Right cardiac atrium (tissue), 5 donors: ENCODE results near the gene CERK. TPM values are rescaled to one million over a fixed set of nuclear protein-coding genes. Genes with fewer than 3 reads are reported as not detected.
A peak's percentile ranks its signal among the peaks of the same experiment; 100 is the strongest.

Experiments used
- ATAC-seq, 2 donors: fragments of 200-7000 bp; cut with Tn5 transposase; one replicate each; pipeline versions ENCODE4 v1.8.0 to v1.9.1; 2020; ENCODE audit warnings: moderate library complexity in 2 of 2, mild to moderate bottlenecking in 1 of 2
- DNase-seq, 3 donors: peaks; one replicate each; pipeline ENCODE4 v3.0.0-alpha.2; 2020
- H3K27ac ChIP-seq: one replicate; pipeline ENCODE4 v1.5.1; 2013; ENCODE audit warnings: mild to moderate bottlenecking, low read length, control low read depth, moderate library complexity
- H3K27me3 ChIP-seq: one replicate; pipeline ENCODE4 v1.6.1; 2013; ENCODE audit not compliant: control insufficient read depth, insufficient read depth
- H3K4me1 ChIP-seq: one replicate; pipeline ENCODE4 v1.6.1; 2013; ENCODE audit warnings: low read length; ENCODE audit not compliant: control insufficient read depth, insufficient read depth
- H3K4me3 ChIP-seq: one replicate; pipeline ENCODE4 v1.5.1; 2013; ENCODE audit warnings: low read length, control low read depth
- H3K9me3 ChIP-seq: one replicate; pipeline ENCODE4 v1.6.1; 2013; ENCODE audit warnings: low read length; ENCODE audit not compliant: control insufficient read depth
- WGBS: extraction: QIAGEN DNeasy Blood & Tissue Kit; methylation state at CpG from one replicate; pipeline ENCODE4 v1.1.7; 2013; 5-methylcytosine and 5-hydroxymethylcytosine counted together
- intact Hi-C, 4 donors: fragments of 100-400 bp; cut with DNase I; formaldehyde crosslinking; loops; one replicate each; pipeline versions ENCODE4 v1.11.0 to v1.14.0; 2022 to 2023
- polyA plus RNA-seq: library from polyadenylated mRNA; stranded (reverse); fragments of 200-250 nt; gene quantifications from one replicate; pipeline ENCODE4 v1.2.3, GENCODE V29; 2013
- total RNA-seq, 4 donors: library from RNA; stranded (reverse); fragmentation: NEBNext Ultra II Directional; extraction: Animal tissue kit (Norgen Biotek cat#: 25700); gene quantifications; one replicate each; pipeline ENCODE4 v1.2.1, GENCODE V29; 2021
- donor health status: healthy with polysubstance abuse.
- donor health status: DM: no; HTN: yes; CAD: no.
- donor health status: DM: no; HTN: no; CAD: no.
- donor health status: DM: no; HTN: yes; CAD: no; lungs with severe emphysema.
- donor health status: DM: yes; HTN: yes; CAD: no.

The CERK gene
- total and polyA plus RNA-seq, 5 donors = 32.6 to 83.5 (median 61.1) TPM

- DNase-seq (peak in 2 of 3 donors; percentile 30 to 41), ATAC-seq (no peak)
- H3K9me3 ChIP-seq = no peaks in the 10 kb centered on the region
- H3K27ac ChIP-seq = no peak overlapping the region
- H3K27me3 ChIP-seq = no peaks in the 10 kb centered on the region
- intact Hi-C loops = no loop called here
- H3K4me3 ChIP-seq = no peak overlapping the region
- 96% methylated on average over 8 of the region's 8 CpGs for WGBS
- peaks cover 12% of the 10 kb centered on the region for H3K4me1 ChIP-seq
These were observed 28.6 kb upstream of the CERK start for GRCh38 chr22:46766611-46767010.

- ATAC-seq (no peak), DNase-seq (peak in 1 of 3 donors; percentile 3)
- H3K9me3 ChIP-seq = no peaks in the 10 kb centered on the region
- WGBS = 82% methylated on average over 6 of the region's 6 CpGs
- intact Hi-C loops = no loop called here
- H3K27ac ChIP-seq = no peak overlapping the region
- H3K4me3 ChIP-seq = no peak overlapping the region
- no peaks in the 10 kb centered on the region for H3K27me3 ChIP-seq
- peaks cover 6% of the 10 kb centered on the region for H3K4me1 ChIP-seq
These were observed 26.9 kb upstream of the CERK start for GRCh38 chr22:46764779-46765485.

- no peaks in the 10 kb centered on the region for H3K9me3 ChIP-seq
- WGBS = 84% methylated on average over 6 of the region's 6 CpGs
- DNase-seq = peak in 1 of 3 donors; percentile 7
- intact Hi-C loops = no loop called here
- H3K27ac ChIP-seq = no peak overlapping the region
- ATAC-seq = no peak
- no peak overlapping the region for H3K4me3 ChIP-seq
- peaks cover 3% of the 10 kb centered on the region for H3K4me1 ChIP-seq
- H3K27me3 ChIP-seq = no peaks in the 10 kb centered on the region
These were observed 26.2 kb upstream of the CERK start for GRCh38 chr22:46764140-46764680.

GRCh38 chr22:46763051-46763705 lies 25.1 kb upstream of the CERK start:
- Histone ChIP-seq H3K4me3 (peak overlapping the region; percentile 71), H3K27me3 (no peaks in the 10 kb centered on the region), H3K9me3 (no peaks in the 10 kb centered on the region), H3K4me1 (peaks cover 2% of the 10 kb centered on the region), H3K27ac (peak overlapping the region; percentile 78)
- peak; percentile 54 to 87 (median 85) for DNase-seq
- intact Hi-C loops = no loop called here
- 12% methylated on average over 13 of the region's 13 CpGs for WGBS
- peak; percentile 38 to 66 for ATAC-seq

GRCh38 chr22:46762238-46763050 lies 24.4 kb upstream of the CERK start, which contains the start of gene TBC1D22A:
Gene TBC1D22A (plus strand): TSS chr22:46762650. CDS start chr22:46762787, 137 bp downstream.
- Histone ChIP-seq H3K4me3 (peak within 1 kb of the TSS; percentile 71), H3K4me1 (no peaks in the 10 kb centered on the region), H3K9me3 (no peaks in the 10 kb centered on the region), H3K27ac (peak within 1 kb of the TSS; percentile 87), H3K27me3 (no peaks in the 10 kb centered on the region)
- ATAC-seq (peak; percentile 95 to 96), DNase-seq (peak; percentile 95 to 98 (median 98))
- intact Hi-C loops = no loop called here
- under 1% methylated on average over 66 of the region's 66 CpGs for WGBS

- Histone ChIP-seq H3K27me3 (no peaks in the 10 kb centered on the region), H3K9me3 (no peaks in the 10 kb centered on the region), H3K4me3 (peak overlapping the region; percentile 71), H3K4me1 (no peaks in the 10 kb centered on the region), H3K27ac (peak overlapping the region; percentile 87)
- 8% methylated on average over 17 of the region's 17 CpGs for WGBS
- DNase-seq (no peak), ATAC-seq (no peak)
- intact Hi-C loops = no loop called here
These were observed 23.6 kb upstream of the CERK start for GRCh38 chr22:46761539-46762237.

GRCh38 chr22:46761017-46761416 lies 23.0 kb upstream of the CERK start:
- 83% methylated on average over 6 of the region's 6 CpGs for WGBS
- Histone ChIP-seq H3K9me3 (no peaks in the 10 kb centered on the region), H3K27me3 (no peaks in the 10 kb centered on the region), H3K27ac (no peak overlapping the region), H3K4me3 (no peak overlapping the region), H3K4me1 (no peaks in the 10 kb centered on the region)
- DNase-seq = peak in 1 of 3 donors; percentile 18
- intact Hi-C loops = no loop called here
- no peak for ATAC-seq

- intact Hi-C loops = no loop called here
- Histone ChIP-seq H3K27me3 (no peaks in the 10 kb centered on the region), H3K4me3 (no peak overlapping the region), H3K4me1 (peaks cover 7% of the 10 kb centered on the region), H3K9me3 (no peaks in the 10 kb centered on the region), H3K27ac (peak overlapping the region; percentile 25)
- peak in 2 of 3 donors; percentile 62 to 65 for DNase-seq
- 30% methylated on average over 6 of the region's 6 CpGs for WGBS
- no peak for ATAC-seq
These were observed 20.8 kb upstream of the CERK start for GRCh38 chr22:46758867-46759290.

GRCh38 chr22:46758121-46758520 lies 20.1 kb upstream of the CERK start:
- Histone ChIP-seq H3K27ac (no peak overlapping the region), H3K9me3 (no peaks in the 10 kb centered on the region), H3K27me3 (no peaks in the 10 kb centered on the region), H3K4me1 (peaks cover 13% of the 10 kb centered on the region), H3K4me3 (no peak overlapping the region)
- DNase-seq (peak in 1 of 3 donors; percentile 10), ATAC-seq (no peak)
- intact Hi-C loops = no loop called here
- WGBS = 63% methylated on average over 1 of the region's 1 CpG

GRCh38 chr22:46757104-46757503 lies 19.1 kb upstream of the CERK start:
- WGBS = 88% methylated on average over 2 of the region's 2 CpGs
- ATAC-seq (no peak), DNase-seq (peak in 1 of 3 donors; percentile 8)
- Histone ChIP-seq H3K4me3 (no peak overlapping the region), H3K27ac (no peak overlapping the region), H3K9me3 (no peaks in the 10 kb centered on the region), H3K27me3 (no peaks in the 10 kb centered on the region), H3K4me1 (peaks cover 14% of the 10 kb centered on the region)
- intact Hi-C loops = no loop called here
